ENCODE results near the gene CRISP2. TPM values are rescaled to one million over a fixed set of nuclear protein-coding genes. Genes with fewer than 3 reads are reported as not detected.

CRISP2 gene, protein sequence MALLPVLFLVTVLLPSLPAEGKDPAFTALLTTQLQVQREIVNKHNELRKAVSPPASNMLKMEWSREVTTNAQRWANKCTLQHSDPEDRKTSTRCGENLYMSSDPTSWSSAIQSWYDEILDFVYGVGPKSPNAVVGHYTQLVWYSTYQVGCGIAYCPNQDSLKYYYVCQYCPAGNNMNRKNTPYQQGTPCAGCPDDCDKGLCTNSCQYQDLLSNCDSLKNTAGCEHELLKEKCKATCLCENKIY
- total RNA-seq (not detected in 2 replicates), polyA plus RNA-seq (not detected in 2 replicates), polyA minus RNA-seq (ENCODE audit: low replicate concordance) (not detected in 2 replicates)
- not detected in 2 replicates for polyA plus RNA-seq (2012)

DNA sequence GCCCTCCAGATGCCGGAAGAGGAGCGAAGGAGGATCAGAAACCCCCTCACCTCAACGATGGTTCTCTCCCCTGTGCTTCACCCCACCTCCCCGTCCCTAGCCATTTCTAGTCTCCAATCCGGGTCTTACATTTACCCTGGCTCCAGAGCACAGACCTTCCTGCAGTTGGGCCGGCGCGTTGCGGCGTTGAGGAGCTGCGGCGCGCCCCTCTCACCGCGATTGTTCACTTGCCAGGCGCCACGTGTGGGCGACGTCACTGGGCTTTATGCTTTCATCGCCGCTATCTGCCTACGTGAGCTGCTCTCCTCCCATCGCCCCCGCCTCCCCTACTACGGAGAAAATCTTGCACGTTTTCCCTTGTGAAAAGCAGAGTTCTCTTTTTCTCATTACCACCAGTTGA, at the start of gene CRISP2:
Gene CRISP2, minus strand, starts transcription at position 198 of the 400 bp plus-strand sequence. CDS start 4,347 bp downstream, outside the sequence.
- H3K27ac ChIP-seq (ENCODE audit: insufficient read depth, low read length) = no peak within 1 kb of the TSS
- H3K79me2 ChIP-seq (ENCODE audit: control insufficient read depth, insufficient read depth, low read length) = no peaks in the 10 kb centered on the region
- H4K20me1 ChIP-seq (ENCODE audit: control insufficient read depth, extremely low read depth, insufficient read depth, low read length) = no peaks in the 10 kb centered on the region
- TF ChIP-seq, protein P1, sequence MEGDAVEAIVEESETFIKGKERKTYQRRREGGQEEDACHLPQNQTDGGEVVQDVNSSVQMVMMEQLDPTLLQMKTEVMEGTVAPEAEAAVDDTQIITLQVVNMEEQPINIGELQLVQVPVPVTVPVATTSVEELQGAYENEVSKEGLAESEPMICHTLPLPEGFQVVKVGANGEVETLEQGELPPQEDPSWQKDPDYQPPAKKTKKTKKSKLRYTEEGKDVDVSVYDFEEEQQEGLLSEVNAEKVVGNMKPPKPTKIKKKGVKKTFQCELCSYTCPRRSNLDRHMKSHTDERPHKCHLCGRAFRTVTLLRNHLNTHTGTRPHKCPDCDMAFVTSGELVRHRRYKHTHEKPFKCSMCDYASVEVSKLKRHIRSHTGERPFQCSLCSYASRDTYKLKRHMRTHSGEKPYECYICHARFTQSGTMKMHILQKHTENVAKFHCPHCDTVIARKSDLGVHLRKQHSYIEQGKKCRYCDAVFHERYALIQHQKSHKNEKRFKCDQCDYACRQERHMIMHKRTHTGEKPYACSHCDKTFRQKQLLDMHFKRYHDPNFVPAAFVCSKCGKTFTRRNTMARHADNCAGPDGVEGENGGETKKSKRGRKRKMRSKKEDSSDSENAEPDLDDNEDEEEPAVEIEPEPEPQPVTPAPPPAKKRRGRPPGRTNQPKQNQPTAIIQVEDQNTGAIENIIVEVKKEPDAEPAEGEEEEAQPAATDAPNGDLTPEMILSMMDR (conservative IDR thresholded peaks at IDR 0.05 in 1 of 2, IDR thresholded peaks at IDR 0.05 in 1 of 2; ENCODE audit: low read depth in 1 of 2, low read length in 2 of 2) = no peak
- TF ChIP-seq EZH2 (IDR thresholded peaks at IDR 0.05; ENCODE audit: low read length, missing control alignments) = no peak
- H2AFZ ChIP-seq (ENCODE audit: low read length) = no peak within 1 kb of the TSS
- no peak within 1 kb of the TSS for H3K4me3 ChIP-seq (replicated peaks in 1 of 4; ENCODE audit: control extremely low read depth in 1 of 4, insufficient read depth in 1 of 4, low read depth in 3 of 4, low read length in 4 of 4)
- no peaks in the 10 kb centered on the region for H3K9me3 ChIP-seq (ENCODE audit: control insufficient read depth, insufficient read depth, low read depth, low read length)
- H3K9ac ChIP-seq (ENCODE audit: insufficient read depth, low read length) = no peak within 1 kb of the TSS
- H3K27me3 ChIP-seq (ENCODE audit: control insufficient read depth, insufficient read depth, low read length) = no peaks in the 10 kb centered on the region
- H3K4me2 ChIP-seq (ENCODE audit: extremely low read depth, insufficient read depth, low read length) = no peak within 1 kb of the TSS
- no peaks in the 10 kb centered on the region for H3K36me3 ChIP-seq (ENCODE audit: control insufficient read depth, insufficient read depth, low read length)
- DNase-seq (ENCODE audit: low read depth in 2 of 2) = no peak
- no peaks in the 10 kb centered on the region for H3K4me1 ChIP-seq (ENCODE audit: control insufficient read depth, extremely low read depth, insufficient read depth, low read length)

DNA sequence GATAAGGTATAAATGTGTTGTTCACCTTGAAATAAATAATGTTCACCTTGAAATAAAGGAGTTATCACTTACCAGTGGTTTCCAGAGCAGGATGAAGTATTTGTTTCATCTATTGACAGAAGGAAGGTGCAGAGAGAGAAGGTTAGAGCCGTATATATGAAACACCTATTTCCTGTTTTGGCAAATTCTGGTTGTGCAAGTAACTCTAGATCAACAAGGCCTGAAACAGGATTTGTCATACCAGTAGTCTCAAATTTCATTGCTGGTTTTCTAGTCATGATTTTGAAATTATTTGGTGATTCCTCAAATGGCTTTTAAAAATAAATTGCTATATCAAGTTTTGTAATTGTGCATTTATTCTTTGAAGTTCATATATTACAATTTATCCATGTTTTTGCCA, 30.9 kb upstream of the CRISP2 start, which contains the start of gene CRISP3:
Gene CRISP3, minus strand, starts transcription at position 130 of the 400 bp plus-strand sequence. Its CDS starts 21 bp downstream, at position 109.
- Histone ChIP-seq H4K20me1 (ENCODE audit: control insufficient read depth, extremely low read depth, insufficient read depth, low read length) (no peaks in the 10 kb centered on the region), H2AFZ (ENCODE audit: low read length) (no peak within 1 kb of the TSS)

DNA sequence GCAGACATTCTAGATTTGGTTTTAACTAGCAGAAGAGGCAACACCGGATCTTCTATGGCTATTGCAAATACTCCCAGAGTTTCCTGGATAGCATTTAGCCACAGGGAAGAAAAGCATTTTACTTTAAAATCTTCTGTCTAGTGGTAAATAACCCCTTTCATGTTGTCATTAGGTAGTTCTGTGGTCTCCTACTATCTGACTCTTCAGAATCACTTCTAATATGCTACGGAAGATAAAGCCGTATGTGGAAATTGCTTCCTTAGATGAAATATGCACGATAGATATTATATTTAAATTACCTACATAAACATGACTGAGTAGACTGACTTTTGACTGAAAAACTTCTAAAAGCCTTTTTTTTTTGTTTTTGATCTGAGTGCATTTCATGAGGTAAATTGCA, 30.1 kb upstream of the CRISP2 start:
- H3K27ac ChIP-seq (ENCODE audit: insufficient read depth, low read length) = no peak overlapping the region
- H2AFZ ChIP-seq (ENCODE audit: low read length) = no peak overlapping the region
- no peaks in the 10 kb centered on the region for H3K36me3 ChIP-seq (ENCODE audit: control insufficient read depth, insufficient read depth, low read length)
- H3K4me3 ChIP-seq (replicated peaks in 1 of 4; ENCODE audit: control extremely low read depth in 1 of 4, insufficient read depth in 1 of 4, low read depth in 3 of 4, low read length in 4 of 4) = no peak overlapping the region
- H3K9me3 ChIP-seq (ENCODE audit: control insufficient read depth, insufficient read depth, low read depth, low read length) = no peaks in the 10 kb centered on the region
- no peak for DNase-seq (ENCODE audit: low read depth in 2 of 2)
- H3K4me2 ChIP-seq (ENCODE audit: extremely low read depth, insufficient read depth, low read length) = no peak overlapping the region
- no peaks in the 10 kb centered on the region for H3K79me2 ChIP-seq (ENCODE audit: control insufficient read depth, insufficient read depth, low read length)
- no peak for TF ChIP-seq EZH2 (IDR thresholded peaks at IDR 0.05; ENCODE audit: low read length, missing control alignments)
- TF ChIP-seq, protein P1 (conservative IDR thresholded peaks at IDR 0.05 in 1 of 2, IDR thresholded peaks at IDR 0.05 in 1 of 2; ENCODE audit: low read depth in 1 of 2, low read length in 2 of 2) = no peak
- no peak overlapping the region for H3K9ac ChIP-seq (ENCODE audit: insufficient read depth, low read length)
- H4K20me1 ChIP-seq (ENCODE audit: control insufficient read depth, extremely low read depth, insufficient read depth, low read length) = no peaks in the 10 kb centered on the region
- H3K27me3 ChIP-seq (ENCODE audit: control insufficient read depth, insufficient read depth, low read length) = no peaks in the 10 kb centered on the region
- no peaks in the 10 kb centered on the region for H3K4me1 ChIP-seq (ENCODE audit: control insufficient read depth, extremely low read depth, insufficient read depth, low read length)

More for the DNA sequence above, 30.9 kb upstream of the CRISP2 start, which contains the start of gene CRISP3:
- no peaks in the 10 kb centered on the region for H3K79me2 ChIP-seq (ENCODE audit: control insufficient read depth, insufficient read depth, low read length)
- H3K36me3 ChIP-seq (ENCODE audit: control insufficient read depth, insufficient read depth, low read length) = no peaks in the 10 kb centered on the region
- H3K27me3 ChIP-seq (ENCODE audit: control insufficient read depth, insufficient read depth, low read length) = no peaks in the 10 kb centered on the region
- H3K9ac ChIP-seq (ENCODE audit: insufficient read depth, low read length) = no peak within 1 kb of the TSS
- H3K4me1 ChIP-seq (ENCODE audit: control insufficient read depth, extremely low read depth, insufficient read depth, low read length) = no peaks in the 10 kb centered on the region
- no peak for DNase-seq (ENCODE audit: low read depth in 2 of 2)
- no peak within 1 kb of the TSS for H3K4me3 ChIP-seq (replicated peaks in 1 of 4; ENCODE audit: control extremely low read depth in 1 of 4, insufficient read depth in 1 of 4, low read depth in 3 of 4, low read length in 4 of 4)
- no peaks in the 10 kb centered on the region for H3K9me3 ChIP-seq (ENCODE audit: control insufficient read depth, insufficient read depth, low read depth, low read length)
- TF ChIP-seq, protein P1 (conservative IDR thresholded peaks at IDR 0.05 in 1 of 2, IDR thresholded peaks at IDR 0.05 in 1 of 2; ENCODE audit: low read depth in 1 of 2, low read length in 2 of 2) = no peak
- no peak for TF ChIP-seq EZH2 (IDR thresholded peaks at IDR 0.05; ENCODE audit: low read length, missing control alignments)
- no peak within 1 kb of the TSS for H3K4me2 ChIP-seq (ENCODE audit: extremely low read depth, insufficient read depth, low read length)
- no peak within 1 kb of the TSS for H3K27ac ChIP-seq (ENCODE audit: insufficient read depth, low read length)
